Fibroblast of villous mesenchyme (primary cell): Measurements from ENCODE around the gene UBE2E1. TPM values are rescaled to one million over a fixed set of nuclear protein-coding genes. Genes with fewer than 3 reads are reported as not detected.
"Not testable (repeated sequence)": the region's sequence is repeated elsewhere in the genome, so short reads cannot be mapped to it uniquely, and the experiment has no call there.

Source experiments
- DNase-seq: peaks from one replicate; pipeline ENCODE4 v3.0.0-alpha.2; 2010; ENCODE audit warnings: low read depth
- H3K4me3 ChIP-seq: 2 replicates; pipeline ENCODE4 v1.5.1; 2011; ENCODE audit warnings: low read depth, mild to moderate bottlenecking, low read length
- total RNA-seq: library from RNA; depleted of rRNA; stranded (reverse); fragments of >200 nt; gene quantifications from 2 replicates; pipeline ENCODE4 v1.2.3, GENCODE V29; 2012
- TF ChIP-seq, protein P1 (sequence below): IDR thresholded peaks from 2 replicates; pipeline ENCODE4 v1.5.1; 2012; ENCODE audit warnings: low read depth, mild to moderate bottlenecking, low read length; ENCODE audit not compliant: insufficient read depth

UBE2E1 gene
- total RNA-seq, 1 donor = 69.5 TPM

DNA sequence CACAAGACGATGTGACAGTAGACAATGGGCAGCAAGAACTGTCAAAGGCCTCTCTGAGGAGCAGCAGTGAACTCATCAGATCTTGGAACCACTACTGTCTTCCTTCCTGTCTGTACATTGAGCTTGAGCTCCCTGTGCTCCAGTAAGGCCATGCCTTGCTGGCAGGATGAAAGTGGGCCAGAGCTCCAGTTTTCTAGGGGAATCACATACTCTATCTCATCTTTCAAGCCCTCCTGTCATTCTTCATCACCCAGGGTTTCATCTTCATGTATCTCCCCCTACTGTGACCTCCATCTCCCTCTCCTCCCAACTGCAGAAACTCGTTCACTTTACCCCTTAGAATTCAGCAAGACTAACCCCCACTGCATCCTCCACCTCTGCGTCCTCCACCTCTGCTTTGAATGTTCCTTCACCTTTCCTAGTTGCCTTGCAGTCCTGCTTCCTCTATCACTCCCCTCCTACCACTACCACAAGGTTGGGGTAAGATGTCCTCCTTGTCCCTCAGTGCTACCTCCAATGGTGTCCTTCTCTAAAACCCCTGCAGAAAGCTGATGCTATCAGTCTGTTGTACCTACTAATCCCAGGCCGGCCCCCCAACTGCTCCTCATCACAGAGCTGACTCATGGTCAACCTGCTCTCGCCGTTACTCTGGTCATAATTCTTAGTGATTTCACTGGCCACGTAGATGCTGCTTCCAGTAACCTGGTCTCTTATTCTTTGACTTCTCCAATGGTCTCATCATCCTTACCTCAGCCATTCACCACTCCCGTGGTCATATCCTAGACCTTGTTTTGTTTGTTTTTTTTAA, 88.7 kb downstream of the UBE2E1 start:
- DNase-seq = no peak
- TF ChIP-seq, protein P1, sequence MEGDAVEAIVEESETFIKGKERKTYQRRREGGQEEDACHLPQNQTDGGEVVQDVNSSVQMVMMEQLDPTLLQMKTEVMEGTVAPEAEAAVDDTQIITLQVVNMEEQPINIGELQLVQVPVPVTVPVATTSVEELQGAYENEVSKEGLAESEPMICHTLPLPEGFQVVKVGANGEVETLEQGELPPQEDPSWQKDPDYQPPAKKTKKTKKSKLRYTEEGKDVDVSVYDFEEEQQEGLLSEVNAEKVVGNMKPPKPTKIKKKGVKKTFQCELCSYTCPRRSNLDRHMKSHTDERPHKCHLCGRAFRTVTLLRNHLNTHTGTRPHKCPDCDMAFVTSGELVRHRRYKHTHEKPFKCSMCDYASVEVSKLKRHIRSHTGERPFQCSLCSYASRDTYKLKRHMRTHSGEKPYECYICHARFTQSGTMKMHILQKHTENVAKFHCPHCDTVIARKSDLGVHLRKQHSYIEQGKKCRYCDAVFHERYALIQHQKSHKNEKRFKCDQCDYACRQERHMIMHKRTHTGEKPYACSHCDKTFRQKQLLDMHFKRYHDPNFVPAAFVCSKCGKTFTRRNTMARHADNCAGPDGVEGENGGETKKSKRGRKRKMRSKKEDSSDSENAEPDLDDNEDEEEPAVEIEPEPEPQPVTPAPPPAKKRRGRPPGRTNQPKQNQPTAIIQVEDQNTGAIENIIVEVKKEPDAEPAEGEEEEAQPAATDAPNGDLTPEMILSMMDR = no peak
- H3K4me3 ChIP-seq = no peak overlapping the region

DNA sequence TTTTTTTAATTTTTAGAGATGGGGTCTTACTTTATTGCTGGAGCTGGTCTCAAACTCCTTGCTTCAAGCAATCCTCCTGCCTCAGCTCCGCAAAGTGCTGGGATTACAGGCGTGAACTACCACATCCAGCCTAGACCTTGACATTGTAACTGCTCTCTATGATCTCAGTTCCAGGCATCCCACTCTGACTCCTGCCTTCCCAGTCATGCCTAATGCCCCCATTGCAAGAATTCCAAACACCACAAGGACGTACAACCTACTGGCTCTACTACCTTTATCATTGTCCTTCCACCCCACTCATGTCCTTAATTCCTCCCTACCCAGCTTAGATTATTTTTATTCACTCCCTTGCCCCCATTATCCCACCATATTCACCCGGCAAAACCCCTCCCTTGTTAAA, 89.4 kb downstream of the UBE2E1 start:
- no peak for DNase-seq
- TF ChIP-seq, protein P1 = no peak
- no peak overlapping the region for H3K4me3 ChIP-seq

DNA sequence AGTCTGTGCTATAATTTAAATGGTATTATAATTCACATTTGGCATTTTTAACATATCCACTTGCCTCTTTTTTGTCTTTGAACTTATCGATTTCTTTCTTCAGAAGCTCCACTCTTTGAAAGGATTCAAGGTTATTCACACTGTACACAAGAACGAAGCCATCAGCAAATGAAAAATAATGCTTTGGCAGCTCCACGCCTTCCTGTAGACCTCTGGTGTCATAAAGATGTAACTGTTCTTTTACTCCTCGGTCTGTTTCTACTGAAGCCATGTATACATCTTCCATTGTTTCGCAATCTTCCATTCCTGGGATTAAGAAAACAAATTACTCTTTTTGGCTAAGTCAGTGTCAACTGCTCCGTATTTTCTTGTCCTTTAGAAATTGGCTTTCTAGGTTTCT, 95.0 kb downstream of the UBE2E1 start:
- DNase-seq = peak; percentile 81
- TF ChIP-seq, protein P1 = peak; percentile 38

DNA sequence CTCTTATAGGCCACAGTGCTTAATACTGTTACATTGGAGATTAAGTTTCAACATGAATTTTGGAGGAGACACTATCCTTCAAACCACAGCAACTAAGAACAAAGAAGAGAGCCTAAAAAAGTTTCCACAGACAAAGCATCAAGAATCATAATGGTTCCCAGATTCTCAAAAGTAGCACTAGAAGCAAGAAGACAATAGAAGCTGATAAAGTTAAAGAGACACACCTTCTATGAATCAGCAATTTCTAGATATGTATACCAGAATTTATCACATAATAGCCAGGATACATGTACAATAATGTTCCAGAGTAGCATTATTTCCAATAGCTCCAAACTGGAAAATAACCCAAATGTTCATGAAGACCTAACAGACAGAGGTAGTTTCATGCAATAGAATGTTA, 98.8 kb downstream of the UBE2E1 start:
- TF ChIP-seq, protein P1 = no peak
- no peak for DNase-seq
- H3K4me3 ChIP-seq = no peak overlapping the region

More for the DNA sequence above, 95.0 kb downstream of the UBE2E1 start:
- no peak overlapping the region for H3K4me3 ChIP-seq

DNA sequence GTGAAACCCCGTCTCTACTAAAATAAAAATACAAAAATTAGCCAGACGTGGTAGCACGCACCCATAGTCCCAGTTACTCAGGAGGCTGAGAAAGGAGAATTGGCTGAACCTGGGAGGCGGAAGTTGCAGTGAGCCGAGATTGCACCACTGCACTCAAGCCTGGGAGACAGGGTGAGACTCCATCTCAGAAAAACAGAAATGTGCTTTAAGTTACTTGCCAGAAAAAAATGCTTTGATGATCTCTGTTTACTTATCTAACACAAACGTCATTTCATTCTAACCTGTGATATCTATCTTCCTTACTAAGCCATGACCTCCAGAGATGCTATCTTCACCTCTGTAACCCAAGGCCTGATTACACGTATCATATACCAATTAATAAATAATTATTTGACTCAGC, 103.6 kb downstream of the UBE2E1 start:
- TF ChIP-seq, protein P1 = no peak
- H3K4me3 ChIP-seq = no peak overlapping the region
- no peak for DNase-seq

DNA sequence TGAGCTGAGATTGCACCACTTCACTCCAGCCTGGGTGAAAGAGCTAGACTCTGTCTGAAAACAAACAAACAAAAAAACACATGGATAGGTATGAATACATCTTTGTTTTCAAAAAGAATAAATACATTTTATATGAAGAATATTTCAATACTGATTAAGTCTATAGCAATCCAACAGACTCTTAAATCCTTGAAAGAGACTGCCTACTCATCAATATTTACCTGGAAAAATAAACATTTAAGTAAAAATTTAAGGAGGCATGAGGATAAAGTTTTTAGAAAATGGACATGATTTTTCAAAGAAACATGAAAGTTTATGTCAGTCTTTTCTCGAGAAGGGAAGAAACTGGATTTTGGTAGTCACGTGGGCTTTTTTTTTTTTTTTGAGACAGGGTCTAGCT, 105.6 kb downstream of the UBE2E1 start:
- DNase-seq = no peak
- TF ChIP-seq, protein P1 = no peak
- no peak overlapping the region for H3K4me3 ChIP-seq

DNA sequence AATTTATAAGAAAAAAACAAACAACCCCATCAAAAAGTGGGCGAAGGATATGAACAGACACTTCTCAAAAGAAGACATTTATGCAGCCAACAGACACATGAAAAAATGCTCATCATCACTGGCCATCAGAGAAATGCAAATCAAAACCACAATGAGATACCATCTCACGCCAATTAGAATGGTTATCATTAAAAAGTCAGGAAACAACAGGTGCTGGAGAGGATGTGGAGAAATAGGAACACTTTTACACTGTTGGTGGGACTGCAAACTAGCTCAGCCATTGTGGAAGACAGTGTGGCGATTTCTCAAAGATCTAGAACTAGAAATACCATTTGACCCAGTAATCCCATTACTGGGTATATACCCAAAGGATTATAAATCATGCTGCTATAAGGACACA, 106.6 kb downstream of the UBE2E1 start:
- not testable (repeated sequence) for DNase-seq

More for the DNA sequence above, 106.6 kb downstream of the UBE2E1 start:
- not testable (repeated sequence) for H3K4me3 ChIP-seq
